Measurements from ENCODE around the gene MCAT.
A peak's percentile ranks its signal among the peaks of the same experiment; 100 is the strongest.
"Not testable (repeated sequence)": the region's sequence is repeated elsewhere in the genome, so short reads cannot be mapped to it uniquely, and the experiment has no call there.

The MCAT gene

GRCh38 chr22:43127166-43127908, 15.9 kb downstream of the MCAT start:
- no peak for DNase-seq (ENCODE audit: low read depth in 4 of 4, low spot score in 1 of 4)

DNA sequence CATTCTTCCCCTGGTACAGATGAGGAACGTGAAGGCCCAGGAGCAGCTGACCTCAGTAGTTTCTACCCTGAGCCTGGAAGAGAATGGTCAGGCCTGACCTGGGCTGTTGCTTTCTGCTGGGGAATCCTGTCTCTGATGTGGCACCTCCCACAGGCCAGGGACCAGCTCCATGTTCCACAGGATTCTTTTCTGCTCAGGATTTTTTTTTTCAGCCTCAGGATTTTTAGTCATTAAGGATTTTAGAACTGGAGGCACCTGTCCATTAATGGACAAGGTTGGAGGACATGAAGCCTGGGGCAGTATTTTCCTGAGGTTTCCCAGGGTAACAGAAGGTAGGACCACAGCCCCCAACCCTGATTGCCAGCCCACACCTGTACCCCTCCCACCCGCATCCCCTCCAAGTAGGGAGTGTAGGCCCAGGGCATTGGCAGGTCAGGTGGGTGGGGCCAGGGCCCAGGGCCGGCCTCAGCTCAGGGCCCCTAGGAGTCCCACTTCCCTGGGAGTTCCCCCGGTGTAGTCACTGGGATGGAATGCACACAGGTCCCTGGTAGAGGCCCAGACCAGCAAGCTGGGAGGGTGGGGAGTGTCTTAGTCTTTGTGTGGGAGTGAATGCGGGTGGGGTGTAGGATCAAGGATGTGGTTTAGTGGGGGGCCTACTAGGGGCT, 16.6 kb downstream of the MCAT start:
- no peak for DNase-seq (ENCODE audit: low read depth in 4 of 4, low spot score in 1 of 4)

GRCh38 chr22:43118953-43119458, 24.2 kb downstream of the MCAT start:
- no peak for DNase-seq (ENCODE audit: low read depth in 4 of 4, low spot score in 1 of 4)

- DNase-seq (ENCODE audit: low read depth in 4 of 4, low spot score in 1 of 4): no peak
Measured at GRCh38 chr22:43118024-43118849, 25.0 kb downstream of the MCAT start.

- no peak for DNase-seq (ENCODE audit: low read depth in 4 of 4, low spot score in 1 of 4)
Measured at GRCh38 chr22:43116932-43117331, 26.3 kb downstream of the MCAT start.

DNA sequence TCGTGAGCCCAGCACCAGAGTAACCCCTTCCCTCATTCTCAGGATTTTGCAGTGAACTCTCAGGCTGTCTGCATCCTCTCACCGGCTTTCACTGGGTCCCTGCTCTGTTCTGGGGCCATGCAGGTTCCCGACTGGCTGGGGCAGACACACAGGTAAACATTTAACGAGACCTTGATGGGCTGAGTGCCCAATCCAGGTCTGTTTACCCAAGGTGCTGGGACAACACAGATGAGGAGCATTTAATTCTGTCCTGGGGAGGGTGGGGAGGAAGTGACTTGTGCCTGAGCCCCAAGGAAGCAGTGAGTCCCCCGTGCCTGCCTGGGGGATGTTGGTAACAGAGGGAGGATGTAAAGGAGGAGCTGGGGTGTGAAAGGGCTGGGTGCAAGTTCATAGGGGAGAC, 28.2 kb downstream of the MCAT start:
- DNase-seq (ENCODE audit: low read depth in 4 of 4, low spot score in 1 of 4): no peak

- DNase-seq (ENCODE audit: low read depth in 4 of 4, low spot score in 1 of 4): no peak
Measured at GRCh38 chr22:43113526-43114251, 29.5 kb downstream of the MCAT start.

DNA sequence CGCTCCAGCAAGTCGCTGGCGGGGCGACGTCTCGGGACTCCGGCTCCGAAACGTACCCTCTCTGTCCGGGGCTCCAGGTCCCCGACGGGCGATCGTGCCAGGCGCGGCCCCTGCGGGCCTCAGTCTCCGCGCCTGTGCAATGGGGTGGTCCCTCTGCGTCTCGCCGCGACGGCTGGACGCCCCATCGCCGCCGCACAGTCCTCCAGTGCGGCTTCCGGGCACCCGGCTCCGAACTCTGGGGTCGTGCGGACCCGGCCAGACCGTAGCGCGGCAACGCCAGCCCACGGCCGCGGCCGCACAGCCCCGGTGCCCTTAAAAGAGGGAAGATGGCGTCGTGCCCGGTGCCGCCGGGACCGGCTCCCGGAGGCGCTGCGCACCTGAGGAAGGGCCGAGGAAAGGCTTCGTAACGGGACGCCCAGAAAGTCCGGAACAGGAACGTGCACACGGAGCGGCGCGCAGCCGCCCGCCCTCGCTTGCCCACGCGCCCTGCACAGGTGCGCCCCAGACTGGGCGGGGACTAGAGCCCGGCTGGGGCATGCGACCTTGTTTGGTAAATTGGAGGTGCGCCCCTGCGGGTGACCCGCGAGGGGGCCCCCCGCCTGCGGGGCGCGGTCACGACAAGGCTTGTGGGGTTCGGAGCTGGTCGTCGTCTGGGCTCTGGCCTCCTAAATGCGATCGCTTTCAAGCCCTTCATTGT, 32.1 kb downstream of the MCAT start:
- DNase-seq (ENCODE audit: low read depth in 4 of 4, low spot score in 1 of 4): peak in 2 of 4 experiments; percentile 25

- peak in 2 of 4 experiments; percentile 20 to 25 for DNase-seq (ENCODE audit: low read depth in 4 of 4, low spot score in 1 of 4)
Measured at GRCh38 chr22:43110444-43110926, 32.7 kb downstream of the MCAT start, which contains the start of gene BIK. Gene BIK, plus strand, starts transcription at chr22:43110750. Its CDS starts 13,273 bp downstream, at chr22:43124023.

GRCh38 chr22:43109921-43110443, 33.2 kb downstream of the MCAT start:
- DNase-seq (ENCODE audit: low read depth in 4 of 4, low spot score in 1 of 4): no peak

GRCh38 chr22:43109511-43109910, 33.7 kb downstream of the MCAT start:
- no peak for DNase-seq (ENCODE audit: low read depth in 4 of 4, low spot score in 1 of 4)

DNA sequence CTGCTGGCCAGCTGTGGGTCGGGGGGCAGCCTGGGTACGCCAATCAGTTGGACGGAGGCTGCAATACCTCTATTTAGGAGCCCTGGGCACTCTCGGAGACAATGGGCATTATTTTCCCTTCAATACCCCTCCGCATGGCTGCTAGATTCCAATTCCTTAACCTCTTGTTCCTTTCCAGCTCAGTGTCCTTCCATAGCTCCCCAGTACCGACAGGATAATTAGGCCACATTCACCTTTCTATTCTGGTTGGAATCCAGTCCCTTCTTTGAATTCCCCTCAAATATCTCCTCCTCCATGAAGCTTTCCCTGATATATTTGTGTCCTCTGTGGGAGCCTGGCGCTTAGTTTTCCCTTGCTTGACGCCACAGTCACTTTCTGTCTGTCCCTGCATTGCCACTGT, 36.9 kb downstream of the MCAT start:
- DNase-seq (ENCODE audit: low read depth in 4 of 4, low spot score in 1 of 4): no peak

GRCh38 chr22:43104950-43105349, 38.2 kb downstream of the MCAT start:
- DNase-seq (ENCODE audit: low read depth in 4 of 4, low spot score in 1 of 4): not testable (repeated sequence)

DNA sequence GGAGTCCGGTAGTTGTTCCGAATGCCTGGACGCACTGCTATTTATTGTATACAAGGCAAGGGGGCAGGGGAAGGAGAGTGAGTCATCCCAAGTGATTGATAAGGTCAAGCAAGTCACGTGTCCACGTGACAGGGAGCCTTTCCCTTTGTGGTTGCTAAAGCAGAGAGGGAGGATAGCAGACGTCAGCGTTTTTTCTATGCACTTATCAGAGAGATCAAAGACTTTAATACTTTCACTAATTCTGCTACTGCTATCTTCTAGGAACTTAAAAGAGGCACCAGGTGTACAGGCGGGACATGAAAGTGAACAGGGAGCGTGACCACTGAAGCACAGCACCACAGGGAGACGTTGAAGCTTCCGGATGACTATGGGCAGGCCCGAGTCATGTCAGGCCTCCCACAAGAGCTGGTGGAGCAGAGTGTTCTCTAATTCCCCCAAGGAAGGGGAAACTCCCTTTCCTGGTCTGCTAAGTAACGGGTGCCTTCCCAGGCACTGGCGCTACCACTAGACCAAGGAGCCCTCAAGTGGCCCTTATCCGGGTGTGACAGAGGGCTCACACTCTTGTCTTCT, 39.1 kb downstream of the MCAT start:
- DNase-seq (ENCODE audit: low read depth in 4 of 4, low spot score in 1 of 4): not testable (repeated sequence)

- no peak for DNase-seq (ENCODE audit: low read depth in 4 of 4, low spot score in 1 of 4)
Measured at GRCh38 chr22:43101306-43101705, 41.9 kb downstream of the MCAT start.

DNA sequence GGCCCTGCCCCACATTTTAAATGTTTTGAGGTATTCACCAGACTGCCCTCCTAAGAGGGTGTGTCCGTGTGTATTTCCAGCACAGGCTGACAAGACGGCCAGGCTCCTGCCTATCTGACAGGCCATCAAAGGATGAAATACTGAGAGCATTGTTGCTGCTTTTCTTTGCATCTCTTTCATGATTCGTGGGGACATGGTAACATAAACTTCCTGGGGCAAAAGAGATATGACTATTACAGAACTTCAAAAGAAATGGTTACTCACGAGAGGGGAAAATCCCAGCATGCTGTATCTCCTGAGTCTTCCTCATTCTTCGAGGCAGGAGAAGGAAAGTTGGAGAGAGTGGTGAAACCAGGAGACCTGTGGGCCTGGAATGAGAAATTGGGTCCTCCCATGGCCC, 43.0 kb downstream of the MCAT start:
- DNase-seq (ENCODE audit: low read depth in 4 of 4, low spot score in 1 of 4): no peak

- no peak for DNase-seq (ENCODE audit: low read depth in 4 of 4, low spot score in 1 of 4)
Measured at GRCh38 chr22:43099095-43099494, 44.1 kb downstream of the MCAT start.

GRCh38 chr22:43098356-43098755, 44.8 kb downstream of the MCAT start:
- DNase-seq (ENCODE audit: low read depth in 4 of 4, low spot score in 1 of 4): no peak

GRCh38 chr22:43096420-43096819, 46.8 kb downstream of the MCAT start:
- no peak for DNase-seq (ENCODE audit: low read depth in 4 of 4, low spot score in 1 of 4)

DNA sequence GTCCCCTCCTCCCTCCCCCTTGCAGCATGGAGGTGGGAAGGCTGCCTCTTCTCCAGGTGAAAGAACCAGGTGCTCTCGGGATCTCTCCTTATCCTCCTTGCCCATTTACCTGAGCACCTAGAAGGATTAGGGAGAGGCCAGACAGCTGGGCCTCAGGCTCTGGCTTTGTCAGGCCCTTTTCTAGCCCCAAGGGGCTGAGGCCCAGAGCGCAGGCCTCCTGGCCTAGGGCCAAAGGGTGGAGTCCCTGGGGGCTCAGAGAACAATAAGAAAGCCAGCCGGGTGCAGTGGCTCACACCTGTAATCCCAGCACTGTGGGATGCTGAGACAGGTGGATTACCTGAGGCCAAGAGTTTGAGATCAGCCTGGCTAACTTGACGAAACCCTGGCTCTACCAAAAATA, 48.6 kb downstream of the MCAT start:
- no peak for DNase-seq (ENCODE audit: low read depth in 4 of 4, low spot score in 1 of 4)

Measured in stimulated activated CD4-positive, alpha-beta T cell treated with anti-CD3 and anti-CD28 coated beads, Interleukin-1b, Interleukin-23, amount 100 ng/mL, for 24 hours (primary cell).